K562 (cell line): ENCODE data around the gene PHF14. TPM values are rescaled to one million over a fixed set of nuclear protein-coding genes. Genes with fewer than 3 reads are reported as not detected.

Source experiments
- ASH1L ChIP-seq: fragments of 450-650 bp; IDR thresholded peaks from 2 replicates; pipeline ENCODE4 v1.6.1; 2018; ENCODE audit warnings: borderline replicate concordance, mild to moderate bottlenecking, low read depth; ENCODE audit not compliant: partially characterized antibody
- FOXP1 ChIP-seq: sonication (generic); formaldehyde crosslinking; IDR thresholded peaks from 2 replicates; pipeline ENCODE4 v1.8.0; 2022; ENCODE audit warnings: mild to moderate bottlenecking, missing genetic modification reagents
- JUN ChIP-seq, 2 experiments: sonication (generic) in 1 of 2; formaldehyde crosslinking in 1 of 2; IDR thresholded peaks; 2 replicates each; pipeline versions ENCODE4 v1.6.1 to v1.8.0; 2012 to 2022; ENCODE audit warnings: borderline replicate concordance in 2 of 2, mild to moderate bottlenecking in 2 of 2, improper control_type of control experiment in 1 of 2, low read depth in 1 of 2, low read length in 1 of 2, missing genetic modification reagents in 1 of 2
- KLF1 ChIP-seq: fragments of 450-650 bp; IDR thresholded peaks from 2 replicates; pipeline ENCODE4 v1.6.1; 2016; ENCODE audit warnings: missing genetic modification characterization, missing compliant biosample characterization
- RBM17 ChIP-seq: fragments of 200-400 bp; formaldehyde crosslinking; IDR thresholded peaks from 2 replicates; pipeline ENCODE4 v1.6.1; 2017; ENCODE audit warnings: low read depth, mild to moderate bottlenecking, low read length, borderline replicate concordance
- STAT5A ChIP-seq: IDR thresholded peaks from 2 replicates; pipeline ENCODE4 v1.6.1; 2012; ENCODE audit warnings: low read length, inconsistent platforms, borderline replicate concordance
- TFAP4 ChIP-seq: sonication (generic); formaldehyde crosslinking; IDR thresholded peaks from 2 replicates; pipeline ENCODE4 v1.8.0; 2022; ENCODE audit warnings: missing genetic modification reagents, mild to moderate bottlenecking, moderate library complexity, borderline replicate concordance
- ZBTB7A ChIP-seq: IDR thresholded peaks from 2 replicates; pipeline ENCODE4 v1.6.1; 2011; ENCODE audit warnings: low read depth, mild to moderate bottlenecking, low read length, moderate library complexity, borderline replicate concordance; ENCODE audit not compliant: control insufficient read depth
- ZNF217 ChIP-seq: sonication (generic); formaldehyde crosslinking; IDR thresholded peaks from 2 replicates; pipeline ENCODE4 v1.8.0; 2022; ENCODE audit warnings: mild to moderate bottlenecking, missing genetic modification reagents
- polyA plus RNA-seq, 8 experiments: library from polyadenylated mRNA; depleted of rRNA in 4 of 8; stranded (reverse) in 5 of 8; unstranded in 3 of 8; fragments of >200 nt; fragmentation: Nextera tagmentation in 2 of 8; fragmentation: Illumina TruSeq in 1 of 8; extraction: Ambion mirVana in 2 of 8; extraction: Trizol in 1 of 8; gene quantifications; 2 replicates each; pipeline versions ENCODE4 v1.2.1 to v1.2.3, GENCODE V29; 2011 to 2014; ENCODE audit warnings: inconsistent platforms in 1 of 8, missing spikeins in 1 of 8
- total RNA-seq, 7 experiments: library from RNA; depleted of rRNA in 6 of 7; stranded (reverse); fragments of >200 nt in 6 of 7; fragmentation: Illumina TruSeq in 2 of 7; extraction: Trizol in 2 of 7; gene quantifications; 2 replicates each; pipeline versions ENCODE4 v1.2.1 to v1.2.3, GENCODE V29; 2011 to 2021; ENCODE audit warnings: low replicate concordance in 1 of 7
- TF ChIP-seq, protein P1 (sequence below): fragments of 250-450 bp; sonication (Bioruptor Pico); IDR thresholded peaks from 2 replicates; pipeline ENCODE4 v1.8.0; 2021; ENCODE audit warnings: borderline replicate concordance, mild to moderate bottlenecking, moderate library complexity; ENCODE audit not compliant: poor library complexity, severe bottlenecking
- TF ChIP-seq, protein P2 (sequence below): fragments of 200-600 bp; sonication (generic); IDR thresholded peaks from one replicate; pipeline ENCODE4 v1.6.1; 2012; ENCODE audit warnings: mild to moderate bottlenecking, low read depth, low read length, inconsistent platforms

Gene PHF14
- total and polyA plus RNA-seq, 9 of the 15 experiments (the other 6 are each of a cell fraction or from before 2014, with no cell fraction given): 27.5 to 67.6 (median 41.4) TPM

GRCh38 chr7:10973061-10973941 is at the start of gene PHF14 (continued):
- TF ChIP-seq JUN (IDR thresholded peaks at IDR 0.05; ENCODE audit: borderline replicate concordance, low read depth, low read length) (peak; percentile 12; the same call in 1 of the 2 replicates), JUN (CRISPR knock-in tag; IDR thresholded peaks at IDR 0.05; ENCODE audit: borderline replicate concordance) (no peak), RBM17 (no peak), KLF1 (tag) (no peak), ZNF217 (CRISPR knock-in tag) (no peak), ZBTB7A (no peak), STAT5A (no peak), TFAP4 (0 out of 2 replicates have a peak, but pooled peaks have one; percentile 21), ASH1L (peak; percentile 84), FOXP1 (CRISPR knock-in tag) (no peak; the same call in 1 of the 2 replicates)
- TF ChIP-seq, protein P1, sequence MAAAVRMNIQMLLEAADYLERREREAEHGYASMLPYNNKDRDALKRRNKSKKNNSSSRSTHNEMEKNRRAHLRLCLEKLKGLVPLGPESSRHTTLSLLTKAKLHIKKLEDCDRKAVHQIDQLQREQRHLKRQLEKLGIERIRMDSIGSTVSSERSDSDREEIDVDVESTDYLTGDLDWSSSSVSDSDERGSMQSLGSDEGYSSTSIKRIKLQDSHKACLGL (CRISPR knock-in tag): no peak
- TF ChIP-seq, protein P2, sequence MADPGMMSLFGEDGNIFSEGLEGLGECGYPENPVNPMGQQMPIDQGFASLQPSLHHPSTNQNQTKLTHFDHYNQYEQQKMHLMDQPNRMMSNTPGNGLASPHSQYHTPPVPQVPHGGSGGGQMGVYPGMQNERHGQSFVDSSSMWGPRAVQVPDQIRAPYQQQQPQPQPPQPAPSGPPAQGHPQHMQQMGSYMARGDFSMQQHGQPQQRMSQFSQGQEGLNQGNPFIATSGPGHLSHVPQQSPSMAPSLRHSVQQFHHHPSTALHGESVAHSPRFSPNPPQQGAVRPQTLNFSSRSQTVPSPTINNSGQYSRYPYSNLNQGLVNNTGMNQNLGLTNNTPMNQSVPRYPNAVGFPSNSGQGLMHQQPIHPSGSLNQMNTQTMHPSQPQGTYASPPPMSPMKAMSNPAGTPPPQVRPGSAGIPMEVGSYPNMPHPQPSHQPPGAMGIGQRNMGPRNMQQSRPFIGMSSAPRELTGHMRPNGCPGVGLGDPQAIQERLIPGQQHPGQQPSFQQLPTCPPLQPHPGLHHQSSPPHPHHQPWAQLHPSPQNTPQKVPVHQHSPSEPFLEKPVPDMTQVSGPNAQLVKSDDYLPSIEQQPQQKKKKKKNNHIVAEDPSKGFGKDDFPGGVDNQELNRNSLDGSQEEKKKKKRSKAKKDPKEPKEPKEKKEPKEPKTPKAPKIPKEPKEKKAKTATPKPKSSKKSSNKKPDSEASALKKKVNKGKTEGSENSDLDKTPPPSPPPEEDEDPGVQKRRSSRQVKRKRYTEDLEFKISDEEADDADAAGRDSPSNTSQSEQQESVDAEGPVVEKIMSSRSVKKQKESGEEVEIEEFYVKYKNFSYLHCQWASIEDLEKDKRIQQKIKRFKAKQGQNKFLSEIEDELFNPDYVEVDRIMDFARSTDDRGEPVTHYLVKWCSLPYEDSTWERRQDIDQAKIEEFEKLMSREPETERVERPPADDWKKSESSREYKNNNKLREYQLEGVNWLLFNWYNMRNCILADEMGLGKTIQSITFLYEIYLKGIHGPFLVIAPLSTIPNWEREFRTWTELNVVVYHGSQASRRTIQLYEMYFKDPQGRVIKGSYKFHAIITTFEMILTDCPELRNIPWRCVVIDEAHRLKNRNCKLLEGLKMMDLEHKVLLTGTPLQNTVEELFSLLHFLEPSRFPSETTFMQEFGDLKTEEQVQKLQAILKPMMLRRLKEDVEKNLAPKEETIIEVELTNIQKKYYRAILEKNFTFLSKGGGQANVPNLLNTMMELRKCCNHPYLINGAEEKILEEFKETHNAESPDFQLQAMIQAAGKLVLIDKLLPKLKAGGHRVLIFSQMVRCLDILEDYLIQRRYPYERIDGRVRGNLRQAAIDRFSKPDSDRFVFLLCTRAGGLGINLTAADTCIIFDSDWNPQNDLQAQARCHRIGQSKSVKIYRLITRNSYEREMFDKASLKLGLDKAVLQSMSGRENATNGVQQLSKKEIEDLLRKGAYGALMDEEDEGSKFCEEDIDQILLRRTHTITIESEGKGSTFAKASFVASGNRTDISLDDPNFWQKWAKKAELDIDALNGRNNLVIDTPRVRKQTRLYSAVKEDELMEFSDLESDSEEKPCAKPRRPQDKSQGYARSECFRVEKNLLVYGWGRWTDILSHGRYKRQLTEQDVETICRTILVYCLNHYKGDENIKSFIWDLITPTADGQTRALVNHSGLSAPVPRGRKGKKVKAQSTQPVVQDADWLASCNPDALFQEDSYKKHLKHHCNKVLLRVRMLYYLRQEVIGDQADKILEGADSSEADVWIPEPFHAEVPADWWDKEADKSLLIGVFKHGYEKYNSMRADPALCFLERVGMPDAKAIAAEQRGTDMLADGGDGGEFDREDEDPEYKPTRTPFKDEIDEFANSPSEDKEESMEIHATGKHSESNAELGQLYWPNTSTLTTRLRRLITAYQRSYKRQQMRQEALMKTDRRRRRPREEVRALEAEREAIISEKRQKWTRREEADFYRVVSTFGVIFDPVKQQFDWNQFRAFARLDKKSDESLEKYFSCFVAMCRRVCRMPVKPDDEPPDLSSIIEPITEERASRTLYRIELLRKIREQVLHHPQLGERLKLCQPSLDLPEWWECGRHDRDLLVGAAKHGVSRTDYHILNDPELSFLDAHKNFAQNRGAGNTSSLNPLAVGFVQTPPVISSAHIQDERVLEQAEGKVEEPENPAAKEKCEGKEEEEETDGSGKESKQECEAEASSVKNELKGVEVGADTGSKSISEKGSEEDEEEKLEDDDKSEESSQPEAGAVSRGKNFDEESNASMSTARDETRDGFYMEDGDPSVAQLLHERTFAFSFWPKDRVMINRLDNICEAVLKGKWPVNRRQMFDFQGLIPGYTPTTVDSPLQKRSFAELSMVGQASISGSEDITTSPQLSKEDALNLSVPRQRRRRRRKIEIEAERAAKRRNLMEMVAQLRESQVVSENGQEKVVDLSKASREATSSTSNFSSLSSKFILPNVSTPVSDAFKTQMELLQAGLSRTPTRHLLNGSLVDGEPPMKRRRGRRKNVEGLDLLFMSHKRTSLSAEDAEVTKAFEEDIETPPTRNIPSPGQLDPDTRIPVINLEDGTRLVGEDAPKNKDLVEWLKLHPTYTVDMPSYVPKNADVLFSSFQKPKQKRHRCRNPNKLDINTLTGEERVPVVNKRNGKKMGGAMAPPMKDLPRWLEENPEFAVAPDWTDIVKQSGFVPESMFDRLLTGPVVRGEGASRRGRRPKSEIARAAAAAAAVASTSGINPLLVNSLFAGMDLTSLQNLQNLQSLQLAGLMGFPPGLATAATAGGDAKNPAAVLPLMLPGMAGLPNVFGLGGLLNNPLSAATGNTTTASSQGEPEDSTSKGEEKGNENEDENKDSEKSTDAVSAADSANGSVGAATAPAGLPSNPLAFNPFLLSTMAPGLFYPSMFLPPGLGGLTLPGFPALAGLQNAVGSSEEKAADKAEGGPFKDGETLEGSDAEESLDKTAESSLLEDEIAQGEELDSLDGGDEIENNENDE: no peak
